Keratinocyte (primary cell): Measurements from ENCODE around the gene FBXO44. TPM values are rescaled to one million over a fixed set of nuclear protein-coding genes. Genes with fewer than 3 reads are reported as not detected.

Experiments used
- DNase-seq: peaks from one replicate; pipeline ENCODE4 v3.0.0-alpha.2; 2011; ENCODE audit warnings: low read depth, missing footprints, low spot score
- FAIRE-seq: peaks from 2 replicates; lab custom pipeline; 2011; peaks lifted over from hg19 to GRCh38; lab: Jason Lieb, UNC
- H2AFZ ChIP-seq: 2 replicates; pipeline ENCODE4 v1.6.0; 2012; ENCODE audit warnings: low read length, control low read depth, inconsistent platforms; ENCODE audit not compliant: control insufficient read depth
- H3K27ac ChIP-seq: 2 replicates; pipeline ENCODE4 v1.5.1; 2011; ENCODE audit warnings: low read length; ENCODE audit not compliant: control insufficient read depth, insufficient read depth
- H3K27me3 ChIP-seq: 3 replicates; pipeline ENCODE4 v1.6.0; 2011; ENCODE audit warnings: low read length; ENCODE audit not compliant: control insufficient read depth, insufficient read depth; ENCODE audit errors: extremely low read depth
- H3K36me3 ChIP-seq, 2 experiments: 2 replicates in 1 of 2; 3 replicates in 1 of 2; pipeline ENCODE4 v1.5.1; 2011; ENCODE audit warnings: low read length in 2 of 2, mild to moderate bottlenecking in 1 of 2; ENCODE audit not compliant: control insufficient read depth in 2 of 2, insufficient read depth in 2 of 2; ENCODE audit errors: extremely low read depth in 1 of 2
- H3K4me1 ChIP-seq: 3 replicates; pipeline ENCODE4 v1.5.1; 2011; ENCODE audit warnings: low read length; ENCODE audit not compliant: control insufficient read depth, insufficient read depth; ENCODE audit errors: extremely low read depth
- H3K4me2 ChIP-seq: 3 replicates; pipeline ENCODE4 v1.6.0; 2011; ENCODE audit warnings: low read depth, low read length; ENCODE audit not compliant: control insufficient read depth, insufficient read depth; ENCODE audit errors: extremely low read depth
- H3K4me3 ChIP-seq, 3 experiments: fragments of 200-600 bp in 1 of 3; sonication (generic) in 1 of 3; 2 replicates in 2 of 3; 3 replicates in 1 of 3; pipeline ENCODE4 v1.5.1; 2011 to 2016; ENCODE audit warnings: low read length in 3 of 3, mild to moderate bottlenecking in 3 of 3, control low read depth in 2 of 3, inconsistent platforms in 1 of 3, low read depth in 1 of 3, mixed read lengths in 1 of 3, mixed run types in 1 of 3, moderate library complexity in 1 of 3; ENCODE audit not compliant: control insufficient read depth in 2 of 3, insufficient read depth in 2 of 3; ENCODE audit errors: extremely low read depth in 1 of 3
- H3K79me2 ChIP-seq: 2 replicates; pipeline ENCODE4 v1.6.0; 2012; ENCODE audit warnings: low read length; ENCODE audit not compliant: control insufficient read depth, insufficient read depth
- H3K9ac ChIP-seq: 3 replicates; pipeline ENCODE4 v1.6.0; 2011; ENCODE audit warnings: low read length; ENCODE audit not compliant: control insufficient read depth, insufficient read depth; ENCODE audit errors: extremely low read depth
- H3K9me1 ChIP-seq: 3 replicates; pipeline ENCODE4 v1.6.0; 2011; ENCODE audit warnings: low read length; ENCODE audit not compliant: control insufficient read depth, insufficient read depth; ENCODE audit errors: extremely low read depth
- H3K9me3 ChIP-seq: 2 replicates; pipeline ENCODE4 v1.5.1; 2012; ENCODE audit warnings: low read depth, low read length; ENCODE audit not compliant: control insufficient read depth
- H4K20me1 ChIP-seq: 3 replicates; pipeline ENCODE4 v1.6.0; 2011; ENCODE audit warnings: low read length; ENCODE audit not compliant: control insufficient read depth, insufficient read depth; ENCODE audit errors: extremely low read depth
- EZH2 ChIP-seq: IDR thresholded peaks from one replicate; pipeline ENCODE4 v1.6.1; 2012; ENCODE audit warnings: inconsistent platforms, mild to moderate bottlenecking, low read length, moderate library complexity
- dilution Hi-C: fragments of 300-500 bp; cut with MboI; formaldehyde crosslinking; loops from one replicate; pipeline ENCODE4 v1.7.0; 2020; ENCODE audit warnings: low sequenced_read_pairs; ENCODE audit not compliant: extremely low pct_ligation_motif_present
- polyA plus RNA-seq, 5 experiments: library from polyadenylated mRNA; depleted of rRNA in 3 of 5; stranded (reverse) in 3 of 5; stranded (forward) in 1 of 5; unstranded in 1 of 5; fragments of >200 nt; gene quantifications; 1 replicate in 1 of 5; 2 replicates in 3 of 5; 3 replicates in 1 of 5; pipeline versions ENCODE4 v1.2.1 to v1.2.3, GENCODE V29; 2011 to 2012; ENCODE audit warnings: missing spikeins in 2 of 5, low read depth in 1 of 5, low replicate concordance in 1 of 5
- TF ChIP-seq, protein P1 (sequence below), 3 experiments: IDR thresholded peaks in 1 of 3; conservative IDR thresholded peaks in 1 of 3; optimal IDR thresholded peaks in 1 of 3; 2 replicates in 2 of 3; 3 replicates in 1 of 3; pipeline versions ENCODE3 to v1.5.1; 2011; ENCODE audit warnings: low read length in 3 of 3, mild to moderate bottlenecking in 3 of 3, moderate library complexity in 2 of 3, control low read depth in 1 of 3, inconsistent platforms in 1 of 3; ENCODE audit not compliant: insufficient read depth in 2 of 3; ENCODE audit errors: extremely low read depth in 1 of 3

The FBXO44 gene
- polyA plus RNA-seq, 1 donor (not counting 4 experiments of a cell fraction or from before 2014, with no cell fraction given), result 23.1 TPM

DNA sequence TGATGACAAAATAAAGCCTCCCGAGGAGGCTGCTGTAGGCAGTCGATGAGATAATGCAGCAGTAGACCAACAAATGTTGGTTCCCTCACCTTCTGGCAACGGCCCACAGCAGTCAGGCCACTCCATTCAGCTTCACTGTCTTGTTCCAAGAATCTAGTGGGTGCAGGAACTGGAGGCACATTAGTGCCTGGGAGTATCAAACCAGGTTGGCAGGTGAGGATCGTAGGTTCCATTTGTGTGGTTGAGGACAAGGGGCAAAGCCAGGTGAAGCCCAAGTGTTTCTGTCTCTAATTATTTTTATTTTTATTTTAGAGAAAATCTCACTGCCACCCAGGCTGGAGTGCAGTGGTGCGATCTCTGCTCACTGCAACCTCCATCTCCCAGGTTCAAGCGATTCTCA, 13.7 kb upstream of the FBXO44 start:
- H3K36me3 ChIP-seq, result no peaks in the 10 kb centered on the region
- no peak overlapping the region for H3K9ac ChIP-seq
- no peaks in the 10 kb centered on the region for H3K79me2 ChIP-seq
- no peak overlapping the region for H3K4me2 ChIP-seq
- no peak overlapping the region for H2AFZ ChIP-seq
- no peaks in the 10 kb centered on the region for H4K20me1 ChIP-seq
- no peak for FAIRE-seq
- TF ChIP-seq EZH2, result no peak
- TF ChIP-seq, protein P1, sequence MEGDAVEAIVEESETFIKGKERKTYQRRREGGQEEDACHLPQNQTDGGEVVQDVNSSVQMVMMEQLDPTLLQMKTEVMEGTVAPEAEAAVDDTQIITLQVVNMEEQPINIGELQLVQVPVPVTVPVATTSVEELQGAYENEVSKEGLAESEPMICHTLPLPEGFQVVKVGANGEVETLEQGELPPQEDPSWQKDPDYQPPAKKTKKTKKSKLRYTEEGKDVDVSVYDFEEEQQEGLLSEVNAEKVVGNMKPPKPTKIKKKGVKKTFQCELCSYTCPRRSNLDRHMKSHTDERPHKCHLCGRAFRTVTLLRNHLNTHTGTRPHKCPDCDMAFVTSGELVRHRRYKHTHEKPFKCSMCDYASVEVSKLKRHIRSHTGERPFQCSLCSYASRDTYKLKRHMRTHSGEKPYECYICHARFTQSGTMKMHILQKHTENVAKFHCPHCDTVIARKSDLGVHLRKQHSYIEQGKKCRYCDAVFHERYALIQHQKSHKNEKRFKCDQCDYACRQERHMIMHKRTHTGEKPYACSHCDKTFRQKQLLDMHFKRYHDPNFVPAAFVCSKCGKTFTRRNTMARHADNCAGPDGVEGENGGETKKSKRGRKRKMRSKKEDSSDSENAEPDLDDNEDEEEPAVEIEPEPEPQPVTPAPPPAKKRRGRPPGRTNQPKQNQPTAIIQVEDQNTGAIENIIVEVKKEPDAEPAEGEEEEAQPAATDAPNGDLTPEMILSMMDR (optimal IDR thresholded peaks at IDR 0.05 in 1 of 3, IDR thresholded peaks at IDR 0.05 in 1 of 3, conservative IDR thresholded peaks at IDR 0.05 in 1 of 3; ENCODE audit: extremely low read depth in 1 of 3, insufficient read depth in 2 of 3, low read length in 3 of 3), result no peak
- H3K4me1 ChIP-seq, result no peaks in the 10 kb centered on the region
- dilution Hi-C loops, result no loop called here
- no peak overlapping the region for H3K4me3 ChIP-seq
- no peaks in the 10 kb centered on the region for H3K27me3 ChIP-seq
- no peaks in the 10 kb centered on the region for H3K9me1 ChIP-seq
- no peak overlapping the region for H3K27ac ChIP-seq
- DNase-seq, result no peak
- no peaks in the 10 kb centered on the region for H3K9me3 ChIP-seq

DNA sequence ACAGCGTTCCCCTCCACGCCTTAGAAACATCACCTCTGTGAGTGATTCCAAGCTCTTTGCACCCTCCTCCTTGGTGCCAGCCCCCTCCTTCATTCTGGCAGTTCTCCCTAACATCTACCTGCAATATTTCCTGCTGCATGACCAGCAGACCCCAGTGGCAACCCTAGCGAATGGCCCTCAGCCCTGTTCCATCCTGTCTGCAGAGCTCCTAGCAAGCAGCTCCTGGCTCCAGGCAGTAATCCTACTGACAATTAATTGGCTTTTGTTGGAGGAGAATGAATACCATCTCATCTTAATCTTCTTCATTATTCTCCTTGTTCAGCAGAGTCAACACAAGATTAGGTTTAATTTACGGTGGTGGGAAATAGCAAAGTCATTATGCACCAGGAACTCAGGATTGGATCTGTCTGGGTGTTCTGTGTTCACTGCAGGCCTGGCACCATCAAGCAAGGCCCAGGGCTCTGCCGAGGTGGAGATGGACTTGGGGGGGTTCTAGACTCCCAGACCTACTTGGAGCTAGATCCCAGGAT, 12.8 kb upstream of the FBXO44 start:
- no peak for FAIRE-seq
- H3K4me2 ChIP-seq, result no peak overlapping the region

More for the DNA sequence above, 12.8 kb upstream of the FBXO44 start:
- Histone ChIP-seq H2AFZ (no peak overlapping the region), H3K9me1 (no peaks in the 10 kb centered on the region), H3K36me3 (no peaks in the 10 kb centered on the region), H3K27me3 (no peaks in the 10 kb centered on the region), H4K20me1 (no peaks in the 10 kb centered on the region), H3K9me3 (no peaks in the 10 kb centered on the region), H3K4me1 (no peaks in the 10 kb centered on the region), H3K9ac (no peak overlapping the region), H3K4me3 (no peak overlapping the region), H3K79me2 (no peaks in the 10 kb centered on the region), H3K27ac (no peak overlapping the region)
- TF ChIP-seq, protein P1 (optimal IDR thresholded peaks at IDR 0.05 in 1 of 3, IDR thresholded peaks at IDR 0.05 in 1 of 3, conservative IDR thresholded peaks at IDR 0.05 in 1 of 3; ENCODE audit: extremely low read depth in 1 of 3, insufficient read depth in 2 of 3, low read length in 3 of 3), result no peak
- TF ChIP-seq EZH2, result no peak
- no peak for DNase-seq
- dilution Hi-C loops, result no loop called here
